Fibroblast of mammary gland (primary cell): Measurements from ENCODE around the gene RMC1.
"Not testable (repeated sequence)": the region's sequence is repeated elsewhere in the genome, so short reads cannot be mapped to it uniquely, and the experiment has no call there.

Experiments
- DNase-seq: peaks from one replicate; pipeline ENCODE4 v3.0.0-alpha.2; 2010; ENCODE audit warnings: low read depth
- H3K4me3 ChIP-seq: 2 replicates; pipeline ENCODE4 v1.5.1; 2011; ENCODE audit warnings: low read depth, mild to moderate bottlenecking, low read length, moderate library complexity; ENCODE audit not compliant: control insufficient read depth
- TF ChIP-seq, protein P1 (sequence below): conservative IDR thresholded peaks from 2 replicates; pipeline ENCODE4 v1.5.1; 2011; ENCODE audit warnings: low read depth, low read length, inconsistent platforms; ENCODE audit not compliant: control insufficient read depth, insufficient read depth

RMC1 gene

DNA sequence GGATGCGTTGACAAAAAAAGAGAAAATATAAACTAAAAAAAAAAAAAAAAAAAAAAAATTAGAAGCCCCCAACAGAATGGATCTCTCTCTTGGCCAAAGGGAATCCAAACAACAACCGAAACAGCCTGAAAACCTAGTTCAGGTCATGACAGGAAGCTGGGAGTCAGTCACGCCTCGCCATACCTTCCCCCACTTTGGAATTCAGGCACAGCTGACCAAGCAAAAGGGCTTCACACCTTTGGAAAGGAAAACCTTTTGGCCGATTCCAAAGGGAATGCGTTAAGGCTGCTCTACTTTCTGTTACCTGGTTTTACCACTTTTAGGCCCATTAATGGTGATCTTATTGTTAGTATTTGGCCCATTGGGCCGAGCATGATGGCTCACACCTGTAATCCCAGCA lies 17.9 kb upstream of the RMC1 start:
- no peak overlapping the region for H3K4me3 ChIP-seq
- TF ChIP-seq, protein P1, sequence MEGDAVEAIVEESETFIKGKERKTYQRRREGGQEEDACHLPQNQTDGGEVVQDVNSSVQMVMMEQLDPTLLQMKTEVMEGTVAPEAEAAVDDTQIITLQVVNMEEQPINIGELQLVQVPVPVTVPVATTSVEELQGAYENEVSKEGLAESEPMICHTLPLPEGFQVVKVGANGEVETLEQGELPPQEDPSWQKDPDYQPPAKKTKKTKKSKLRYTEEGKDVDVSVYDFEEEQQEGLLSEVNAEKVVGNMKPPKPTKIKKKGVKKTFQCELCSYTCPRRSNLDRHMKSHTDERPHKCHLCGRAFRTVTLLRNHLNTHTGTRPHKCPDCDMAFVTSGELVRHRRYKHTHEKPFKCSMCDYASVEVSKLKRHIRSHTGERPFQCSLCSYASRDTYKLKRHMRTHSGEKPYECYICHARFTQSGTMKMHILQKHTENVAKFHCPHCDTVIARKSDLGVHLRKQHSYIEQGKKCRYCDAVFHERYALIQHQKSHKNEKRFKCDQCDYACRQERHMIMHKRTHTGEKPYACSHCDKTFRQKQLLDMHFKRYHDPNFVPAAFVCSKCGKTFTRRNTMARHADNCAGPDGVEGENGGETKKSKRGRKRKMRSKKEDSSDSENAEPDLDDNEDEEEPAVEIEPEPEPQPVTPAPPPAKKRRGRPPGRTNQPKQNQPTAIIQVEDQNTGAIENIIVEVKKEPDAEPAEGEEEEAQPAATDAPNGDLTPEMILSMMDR: no peak
- no peak for DNase-seq

- TF ChIP-seq, protein P1: no peak
- DNase-seq: no peak
- H3K4me3 ChIP-seq: no peak overlapping the region
These were observed 15.4 kb upstream of the RMC1 start for GRCh38 chr18:23487738-23488570.

DNA sequence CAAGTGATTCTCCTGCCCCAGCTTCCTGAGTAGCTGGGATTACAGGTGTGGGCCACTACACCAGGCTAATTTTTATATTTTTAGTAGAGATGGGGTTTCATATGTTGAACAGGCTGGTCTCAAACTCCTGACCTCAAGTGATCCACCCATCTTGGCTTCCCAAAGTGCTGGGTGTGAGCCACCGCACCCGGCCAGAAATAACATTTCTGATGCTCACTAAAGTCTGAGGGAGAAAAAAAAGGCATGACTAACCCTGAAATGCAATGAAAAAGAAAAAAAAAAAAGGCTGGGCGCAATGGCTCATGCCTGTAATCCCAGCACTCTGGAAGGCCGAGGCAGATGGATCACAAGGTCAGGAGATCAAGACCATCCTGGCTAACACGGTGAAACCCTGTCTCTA lies 13.7 kb upstream of the RMC1 start:
- DNase-seq: peak; percentile 64
- H3K4me3 ChIP-seq: not testable (repeated sequence)

DNA sequence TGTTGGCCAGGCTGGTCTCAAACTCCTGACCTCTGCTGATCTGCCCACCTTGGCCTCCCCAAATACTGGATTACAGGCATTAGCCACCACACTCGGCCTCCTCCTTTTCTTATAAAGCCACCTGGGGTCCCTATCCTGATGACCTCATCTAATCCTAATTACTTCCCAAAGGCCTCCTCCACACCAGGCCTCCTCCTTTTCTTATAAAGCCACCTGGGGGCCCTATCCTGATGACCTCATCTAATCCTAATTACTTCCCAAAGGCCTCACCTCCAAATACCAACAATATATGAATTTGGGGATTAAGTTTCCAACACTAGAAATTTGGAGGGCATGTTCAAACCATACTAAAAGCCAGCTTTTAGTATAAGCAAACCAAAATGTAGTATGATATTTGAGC lies 9.7 kb upstream of the RMC1 start:
- H3K4me3 ChIP-seq: no peak overlapping the region
- DNase-seq: no peak
- TF ChIP-seq, protein P1: no peak

GRCh38 chr18:23494992-23495391 lies 8.3 kb upstream of the RMC1 start:
- H3K4me3 ChIP-seq: no peak overlapping the region
- TF ChIP-seq, protein P1: no peak
- no peak for DNase-seq

GRCh38 chr18:23495723-23496440 lies 7.4 kb upstream of the RMC1 start:
- DNase-seq: no peak
- no peak overlapping the region for H3K4me3 ChIP-seq
- TF ChIP-seq, protein P1: no peak

DNA sequence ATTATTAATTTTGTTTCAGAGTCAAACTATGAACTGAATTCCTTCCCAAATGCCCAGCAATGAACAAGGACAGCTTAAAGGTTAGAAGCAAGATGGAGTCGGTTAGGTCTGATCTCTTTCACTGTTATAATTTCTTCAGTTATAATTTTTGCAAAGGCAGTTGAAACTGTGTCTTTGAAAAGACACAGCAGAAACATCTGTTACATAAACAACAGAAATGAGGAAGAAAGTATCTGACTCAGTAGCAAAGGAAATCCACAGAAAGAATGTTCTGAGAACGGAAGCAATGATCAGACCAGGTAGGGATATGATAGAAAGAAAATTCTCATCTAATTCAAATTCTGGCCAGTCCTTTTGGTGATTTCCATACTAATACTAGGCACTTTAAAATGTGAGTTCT lies 5.2 kb upstream of the RMC1 start:
- no peak for DNase-seq
- TF ChIP-seq, protein P1: no peak
- no peak overlapping the region for H3K4me3 ChIP-seq
